GM23338 (cell line): ENCODE results near the gene GRID1. TPM values are rescaled to one million over a fixed set of nuclear protein-coding genes. Genes with fewer than 3 reads are reported as not detected.

Experiments
- ATAC-seq: fragments of 200-7000 bp; cut with Tn5 transposase; 3 replicates; pipeline ENCODE4 v1.9.1; 2020
- DNase-seq: peaks from one replicate; pipeline ENCODE4 v3.0.0-alpha.2; 2015; ENCODE audit warnings: low spot score
- H2AFZ ChIP-seq: fragments of 200-600 bp; sonication (generic); 2 replicates; pipeline ENCODE4 v1.8.0; 2016; ENCODE audit warnings: antibody characterized with exemption, mild to moderate bottlenecking, moderate library complexity
- H3F3A ChIP-seq: fragments of 200-600 bp; sonication (generic); replicated peaks from 2 replicates; pipeline ENCODE4 v1.8.0; 2017; ENCODE audit warnings: antibody characterized with exemption, mixed run types, low read depth
- H3K27ac ChIP-seq: fragments of 200-600 bp; sonication (generic); 2 replicates; pipeline ENCODE4 v1.6.1; 2016; ENCODE audit warnings: low read depth
- H3K27me3 ChIP-seq: fragments of 200-600 bp; sonication (generic); 2 replicates; pipeline ENCODE4 v1.8.0; 2016; ENCODE audit warnings: mild to moderate bottlenecking, mixed run types, moderate library complexity; ENCODE audit not compliant: insufficient read depth
- H3K36me3 ChIP-seq: fragments of 200-600 bp; sonication (generic); 2 replicates; pipeline ENCODE4 v1.8.0; 2016; ENCODE audit warnings: mild to moderate bottlenecking; ENCODE audit not compliant: insufficient read depth
- H3K4me1 ChIP-seq: fragments of 200-600 bp; sonication (generic); 2 replicates; pipeline ENCODE4 v1.8.0; 2016; ENCODE audit warnings: mild to moderate bottlenecking, moderate library complexity; ENCODE audit not compliant: insufficient read depth
- H3K4me2 ChIP-seq: fragments of 200-600 bp; sonication (generic); 2 replicates; pipeline ENCODE4 v1.7.1; 2017; ENCODE audit warnings: mixed run types
- H3K4me3 ChIP-seq: fragments of 200-600 bp; sonication (generic); 2 replicates; pipeline ENCODE4 v1.6.1; 2016; ENCODE audit warnings: mixed run types
- H3K79me2 ChIP-seq: fragments of 200-600 bp; sonication (generic); replicated peaks from 2 replicates; pipeline ENCODE4 v1.8.0; 2017; ENCODE audit warnings: mild to moderate bottlenecking; ENCODE audit not compliant: insufficient read depth
- H3K9me2 ChIP-seq: fragments of 200-600 bp; sonication (generic); 2 replicates; pipeline ENCODE4 v1.8.0; 2017; ENCODE audit not compliant: insufficient read depth
- H4K20me1 ChIP-seq: fragments of 200-600 bp; sonication (generic); replicated peaks from 2 replicates; pipeline ENCODE4 v1.8.0; 2017; ENCODE audit warnings: mild to moderate bottlenecking; ENCODE audit not compliant: insufficient read depth
- H3K27ac Mint-ChIP-seq: 2 replicates; pipeline ENCODE4 v1.8.0; 2020; ENCODE audit warnings: inconsistent platforms, mild to moderate bottlenecking, moderate library complexity, mixed read lengths
- H3K27me3 Mint-ChIP-seq: 3 replicates; pipeline ENCODE4 v1.8.0; 2022; ENCODE audit warnings: low read depth, mild to moderate bottlenecking, moderate library complexity, mixed read lengths, inconsistent platforms; ENCODE audit not compliant: insufficient read depth, poor library complexity
- H3K36me3 Mint-ChIP-seq: 3 replicates; pipeline ENCODE4 v1.8.0; 2021; ENCODE audit warnings: low read depth, mild to moderate bottlenecking, inconsistent platforms, moderate library complexity, mixed read lengths
- H3K4me1 Mint-ChIP-seq: 3 replicates; pipeline ENCODE4 v1.8.0; 2020; ENCODE audit warnings: mild to moderate bottlenecking, inconsistent platforms, mixed read lengths
- H3K4me3 Mint-ChIP-seq: 3 replicates; pipeline ENCODE4 v1.8.0; 2021; ENCODE audit warnings: moderate library complexity, mild to moderate bottlenecking, inconsistent platforms, mixed read lengths
- H3K9me3 Mint-ChIP-seq: 3 replicates; pipeline ENCODE4 v1.8.0; 2020; ENCODE audit warnings: moderate library complexity, mild to moderate bottlenecking, inconsistent platforms, mixed read lengths
- CREB1 ChIP-seq: fragments of 250-450 bp; sonication (Bioruptor Pico); IDR thresholded peaks from 2 replicates; pipeline ENCODE4 v1.5.0; 2020; ENCODE audit warnings: low read depth, mild to moderate bottlenecking, moderate library complexity
- EZH2 ChIP-seq: fragments of 200-600 bp; sonication (generic); IDR thresholded peaks from one replicate; pipeline ENCODE4 v1.8.0; 2017; ENCODE audit warnings: antibody characterized with exemption, mild to moderate bottlenecking, low read depth; ENCODE audit not compliant: unreplicated experiment
- EZH2phosphoT487 ChIP-seq: fragments of 200-600 bp; sonication (generic); IDR thresholded peaks from one replicate; pipeline ENCODE4 v1.8.1; 2018; ENCODE audit warnings: antibody characterized with exemption; ENCODE audit not compliant: unreplicated experiment
- JUNB ChIP-seq: IDR thresholded peaks from one replicate; pipeline ENCODE4 v1.6.1; 2016; ENCODE audit warnings: antibody characterized with exemption; ENCODE audit not compliant: unreplicated experiment
- NANOG ChIP-seq: IDR thresholded peaks from 2 replicates; pipeline ENCODE4 v1.6.1; 2016; ENCODE audit warnings: antibody characterized with exemption, borderline replicate concordance
- POLR2AphosphoS5 ChIP-seq: IDR thresholded peaks from 2 replicates; pipeline ENCODE4 v1.6.1; 2016; ENCODE audit warnings: antibody characterized with exemption, low read depth
- STAT1 ChIP-seq: IDR thresholded peaks from one replicate; pipeline ENCODE4 v1.6.1; 2016; ENCODE audit warnings: antibody characterized with exemption; ENCODE audit not compliant: unreplicated experiment
- ZNF114 ChIP-seq: fragments of 250-450 bp; sonication (Bioruptor Pico); IDR thresholded peaks from 2 replicates; pipeline ENCODE4 v1.5.0; 2020; ENCODE audit warnings: mild to moderate bottlenecking, moderate library complexity
- ZNF331 ChIP-seq: fragments of 250-450 bp; sonication (Bioruptor Pico); IDR thresholded peaks from 2 replicates; pipeline ENCODE4 v1.5.0; 2020; ENCODE audit warnings: low read depth, mild to moderate bottlenecking, moderate library complexity
- polyA plus RNA-seq: library from polyadenylated mRNA; unstranded; fragments of >200 nt; fragmentation: Nextera tagmentation; extraction: Ambion mirVana; gene quantifications from 2 replicates; pipeline ENCODE4 v1.2.1, GENCODE V29; 2016
- total RNA-seq: library from RNA; depleted of rRNA; stranded (reverse); fragments of >200 nt; shearing (Covaris generic); gene quantifications from 2 replicates; pipeline ENCODE4 v1.2.3, GENCODE V29; 2014
- TF ChIP-seq, protein P1 (sequence below), 2 experiments: fragments of 200-600 bp in 1 of 2; sonication (generic) in 1 of 2; conservative IDR thresholded peaks; 2 replicates each; pipeline versions ENCODE4 v1.5.1 to v1.6.1; 2016 to 2017; ENCODE audit warnings: antibody characterized with exemption in 2 of 2, low read depth in 2 of 2, mild to moderate bottlenecking in 2 of 2, moderate library complexity in 1 of 2
- TF ChIP-seq, protein P2 (sequence below): IDR thresholded peaks from one replicate; pipeline ENCODE4 v1.6.1; 2018; ENCODE audit warnings: antibody characterized with exemption; ENCODE audit not compliant: unreplicated experiment
- TF ChIP-seq, protein P3 (sequence below): IDR thresholded peaks from 2 replicates; pipeline ENCODE4 v1.6.1; 2016; ENCODE audit warnings: antibody characterized with exemption
- TF ChIP-seq, protein P4 (sequence below): fragments of 250-450 bp; sonication (Bioruptor Pico); IDR thresholded peaks from 2 replicates; pipeline ENCODE4 v1.5.0; 2020; ENCODE audit warnings: mild to moderate bottlenecking, moderate library complexity

GRID1 gene
- total and polyA plus RNA-seq, 2 experiments from 2014 or later = 0.14 to 0.15 TPM

DNA sequence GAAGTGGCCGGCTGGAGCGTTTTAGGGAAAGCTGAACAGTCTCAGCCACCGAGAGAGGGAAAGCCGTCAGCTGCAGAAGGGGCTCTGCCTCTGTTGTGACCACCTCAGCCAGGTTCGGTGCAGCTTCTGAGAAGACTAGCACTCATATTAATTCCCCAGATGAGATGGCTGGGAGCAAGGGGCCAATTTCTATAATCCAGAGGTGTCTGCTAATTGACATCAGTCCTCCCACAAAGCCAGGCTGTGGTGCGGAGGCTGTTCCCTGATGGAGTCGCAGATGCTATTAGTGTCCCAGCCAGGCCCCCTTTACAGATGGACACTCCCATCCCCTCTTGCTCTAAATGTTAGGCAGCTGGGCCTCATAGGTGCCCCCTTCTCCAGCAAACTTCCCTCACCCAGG lies 133.5 kb downstream of the GRID1 start:
- Histone ChIP-seq H4K20me1 (no peaks in the 10 kb centered on the region), H3K4me3 (no peak overlapping the region), H3K4me2 (peak overlapping the region; percentile 61), H3F3A (no peaks in the 10 kb centered on the region), H3K36me3 (no peaks in the 10 kb centered on the region; the same call in 1 of the 2 replicates), H3K79me2 (no peaks in the 10 kb centered on the region), H3K27ac (no peak overlapping the region), H3K27me3 (no peaks in the 10 kb centered on the region), H3K9me2 (0 out of 2 replicates have a peak, but pooled peaks cover 4% of the 10 kb centered on the region), H2AFZ (0 out of 2 replicates have a peak overlapping the region, but pooled peaks have one; percentile 47), H3K4me1 (peaks cover 31% of the 10 kb centered on the region)
- Mint-ChIP-seq H3K9me3 (peaks cover 23% of the 10 kb centered on the region), H3K27me3 (peaks cover 11% of the 10 kb centered on the region), H3K27ac (no peak overlapping the region), H3K4me3 (0 out of 3 replicates have a peak overlapping the region, but pooled peaks have one; percentile 21), H3K4me1 (peaks cover 33% of the 10 kb centered on the region), H3K36me3 (peaks cover 16% of the 10 kb centered on the region)
- ATAC-seq (no peak), DNase-seq (peak; percentile 2)
- TF ChIP-seq, protein P1, sequence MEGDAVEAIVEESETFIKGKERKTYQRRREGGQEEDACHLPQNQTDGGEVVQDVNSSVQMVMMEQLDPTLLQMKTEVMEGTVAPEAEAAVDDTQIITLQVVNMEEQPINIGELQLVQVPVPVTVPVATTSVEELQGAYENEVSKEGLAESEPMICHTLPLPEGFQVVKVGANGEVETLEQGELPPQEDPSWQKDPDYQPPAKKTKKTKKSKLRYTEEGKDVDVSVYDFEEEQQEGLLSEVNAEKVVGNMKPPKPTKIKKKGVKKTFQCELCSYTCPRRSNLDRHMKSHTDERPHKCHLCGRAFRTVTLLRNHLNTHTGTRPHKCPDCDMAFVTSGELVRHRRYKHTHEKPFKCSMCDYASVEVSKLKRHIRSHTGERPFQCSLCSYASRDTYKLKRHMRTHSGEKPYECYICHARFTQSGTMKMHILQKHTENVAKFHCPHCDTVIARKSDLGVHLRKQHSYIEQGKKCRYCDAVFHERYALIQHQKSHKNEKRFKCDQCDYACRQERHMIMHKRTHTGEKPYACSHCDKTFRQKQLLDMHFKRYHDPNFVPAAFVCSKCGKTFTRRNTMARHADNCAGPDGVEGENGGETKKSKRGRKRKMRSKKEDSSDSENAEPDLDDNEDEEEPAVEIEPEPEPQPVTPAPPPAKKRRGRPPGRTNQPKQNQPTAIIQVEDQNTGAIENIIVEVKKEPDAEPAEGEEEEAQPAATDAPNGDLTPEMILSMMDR (conservative IDR thresholded peaks at IDR 0.05; ENCODE audit: low read depth in 2 of 2) = no peak
- TF ChIP-seq, protein P2, sequence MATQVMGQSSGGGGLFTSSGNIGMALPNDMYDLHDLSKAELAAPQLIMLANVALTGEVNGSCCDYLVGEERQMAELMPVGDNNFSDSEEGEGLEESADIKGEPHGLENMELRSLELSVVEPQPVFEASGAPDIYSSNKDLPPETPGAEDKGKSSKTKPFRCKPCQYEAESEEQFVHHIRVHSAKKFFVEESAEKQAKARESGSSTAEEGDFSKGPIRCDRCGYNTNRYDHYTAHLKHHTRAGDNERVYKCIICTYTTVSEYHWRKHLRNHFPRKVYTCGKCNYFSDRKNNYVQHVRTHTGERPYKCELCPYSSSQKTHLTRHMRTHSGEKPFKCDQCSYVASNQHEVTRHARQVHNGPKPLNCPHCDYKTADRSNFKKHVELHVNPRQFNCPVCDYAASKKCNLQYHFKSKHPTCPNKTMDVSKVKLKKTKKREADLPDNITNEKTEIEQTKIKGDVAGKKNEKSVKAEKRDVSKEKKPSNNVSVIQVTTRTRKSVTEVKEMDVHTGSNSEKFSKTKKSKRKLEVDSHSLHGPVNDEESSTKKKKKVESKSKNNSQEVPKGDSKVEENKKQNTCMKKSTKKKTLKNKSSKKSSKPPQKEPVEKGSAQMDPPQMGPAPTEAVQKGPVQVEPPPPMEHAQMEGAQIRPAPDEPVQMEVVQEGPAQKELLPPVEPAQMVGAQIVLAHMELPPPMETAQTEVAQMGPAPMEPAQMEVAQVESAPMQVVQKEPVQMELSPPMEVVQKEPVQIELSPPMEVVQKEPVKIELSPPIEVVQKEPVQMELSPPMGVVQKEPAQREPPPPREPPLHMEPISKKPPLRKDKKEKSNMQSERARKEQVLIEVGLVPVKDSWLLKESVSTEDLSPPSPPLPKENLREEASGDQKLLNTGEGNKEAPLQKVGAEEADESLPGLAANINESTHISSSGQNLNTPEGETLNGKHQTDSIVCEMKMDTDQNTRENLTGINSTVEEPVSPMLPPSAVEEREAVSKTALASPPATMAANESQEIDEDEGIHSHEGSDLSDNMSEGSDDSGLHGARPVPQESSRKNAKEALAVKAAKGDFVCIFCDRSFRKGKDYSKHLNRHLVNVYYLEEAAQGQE = no peak
- TF ChIP-seq ZNF331 (no peak), POLR2AphosphoS5 (no peak), ZNF114 (CRISPR knock-in tag) (no peak), EZH2 (no peak), JUNB (no peak), EZH2phosphoT487 (no peak), CREB1 (no peak), NANOG (no peak), STAT1 (no peak)
- TF ChIP-seq, protein P3, sequence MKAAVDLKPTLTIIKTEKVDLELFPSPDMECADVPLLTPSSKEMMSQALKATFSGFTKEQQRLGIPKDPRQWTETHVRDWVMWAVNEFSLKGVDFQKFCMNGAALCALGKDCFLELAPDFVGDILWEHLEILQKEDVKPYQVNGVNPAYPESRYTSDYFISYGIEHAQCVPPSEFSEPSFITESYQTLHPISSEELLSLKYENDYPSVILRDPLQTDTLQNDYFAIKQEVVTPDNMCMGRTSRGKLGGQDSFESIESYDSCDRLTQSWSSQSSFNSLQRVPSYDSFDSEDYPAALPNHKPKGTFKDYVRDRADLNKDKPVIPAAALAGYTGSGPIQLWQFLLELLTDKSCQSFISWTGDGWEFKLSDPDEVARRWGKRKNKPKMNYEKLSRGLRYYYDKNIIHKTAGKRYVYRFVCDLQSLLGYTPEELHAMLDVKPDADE = no peak
- TF ChIP-seq, protein P4, sequence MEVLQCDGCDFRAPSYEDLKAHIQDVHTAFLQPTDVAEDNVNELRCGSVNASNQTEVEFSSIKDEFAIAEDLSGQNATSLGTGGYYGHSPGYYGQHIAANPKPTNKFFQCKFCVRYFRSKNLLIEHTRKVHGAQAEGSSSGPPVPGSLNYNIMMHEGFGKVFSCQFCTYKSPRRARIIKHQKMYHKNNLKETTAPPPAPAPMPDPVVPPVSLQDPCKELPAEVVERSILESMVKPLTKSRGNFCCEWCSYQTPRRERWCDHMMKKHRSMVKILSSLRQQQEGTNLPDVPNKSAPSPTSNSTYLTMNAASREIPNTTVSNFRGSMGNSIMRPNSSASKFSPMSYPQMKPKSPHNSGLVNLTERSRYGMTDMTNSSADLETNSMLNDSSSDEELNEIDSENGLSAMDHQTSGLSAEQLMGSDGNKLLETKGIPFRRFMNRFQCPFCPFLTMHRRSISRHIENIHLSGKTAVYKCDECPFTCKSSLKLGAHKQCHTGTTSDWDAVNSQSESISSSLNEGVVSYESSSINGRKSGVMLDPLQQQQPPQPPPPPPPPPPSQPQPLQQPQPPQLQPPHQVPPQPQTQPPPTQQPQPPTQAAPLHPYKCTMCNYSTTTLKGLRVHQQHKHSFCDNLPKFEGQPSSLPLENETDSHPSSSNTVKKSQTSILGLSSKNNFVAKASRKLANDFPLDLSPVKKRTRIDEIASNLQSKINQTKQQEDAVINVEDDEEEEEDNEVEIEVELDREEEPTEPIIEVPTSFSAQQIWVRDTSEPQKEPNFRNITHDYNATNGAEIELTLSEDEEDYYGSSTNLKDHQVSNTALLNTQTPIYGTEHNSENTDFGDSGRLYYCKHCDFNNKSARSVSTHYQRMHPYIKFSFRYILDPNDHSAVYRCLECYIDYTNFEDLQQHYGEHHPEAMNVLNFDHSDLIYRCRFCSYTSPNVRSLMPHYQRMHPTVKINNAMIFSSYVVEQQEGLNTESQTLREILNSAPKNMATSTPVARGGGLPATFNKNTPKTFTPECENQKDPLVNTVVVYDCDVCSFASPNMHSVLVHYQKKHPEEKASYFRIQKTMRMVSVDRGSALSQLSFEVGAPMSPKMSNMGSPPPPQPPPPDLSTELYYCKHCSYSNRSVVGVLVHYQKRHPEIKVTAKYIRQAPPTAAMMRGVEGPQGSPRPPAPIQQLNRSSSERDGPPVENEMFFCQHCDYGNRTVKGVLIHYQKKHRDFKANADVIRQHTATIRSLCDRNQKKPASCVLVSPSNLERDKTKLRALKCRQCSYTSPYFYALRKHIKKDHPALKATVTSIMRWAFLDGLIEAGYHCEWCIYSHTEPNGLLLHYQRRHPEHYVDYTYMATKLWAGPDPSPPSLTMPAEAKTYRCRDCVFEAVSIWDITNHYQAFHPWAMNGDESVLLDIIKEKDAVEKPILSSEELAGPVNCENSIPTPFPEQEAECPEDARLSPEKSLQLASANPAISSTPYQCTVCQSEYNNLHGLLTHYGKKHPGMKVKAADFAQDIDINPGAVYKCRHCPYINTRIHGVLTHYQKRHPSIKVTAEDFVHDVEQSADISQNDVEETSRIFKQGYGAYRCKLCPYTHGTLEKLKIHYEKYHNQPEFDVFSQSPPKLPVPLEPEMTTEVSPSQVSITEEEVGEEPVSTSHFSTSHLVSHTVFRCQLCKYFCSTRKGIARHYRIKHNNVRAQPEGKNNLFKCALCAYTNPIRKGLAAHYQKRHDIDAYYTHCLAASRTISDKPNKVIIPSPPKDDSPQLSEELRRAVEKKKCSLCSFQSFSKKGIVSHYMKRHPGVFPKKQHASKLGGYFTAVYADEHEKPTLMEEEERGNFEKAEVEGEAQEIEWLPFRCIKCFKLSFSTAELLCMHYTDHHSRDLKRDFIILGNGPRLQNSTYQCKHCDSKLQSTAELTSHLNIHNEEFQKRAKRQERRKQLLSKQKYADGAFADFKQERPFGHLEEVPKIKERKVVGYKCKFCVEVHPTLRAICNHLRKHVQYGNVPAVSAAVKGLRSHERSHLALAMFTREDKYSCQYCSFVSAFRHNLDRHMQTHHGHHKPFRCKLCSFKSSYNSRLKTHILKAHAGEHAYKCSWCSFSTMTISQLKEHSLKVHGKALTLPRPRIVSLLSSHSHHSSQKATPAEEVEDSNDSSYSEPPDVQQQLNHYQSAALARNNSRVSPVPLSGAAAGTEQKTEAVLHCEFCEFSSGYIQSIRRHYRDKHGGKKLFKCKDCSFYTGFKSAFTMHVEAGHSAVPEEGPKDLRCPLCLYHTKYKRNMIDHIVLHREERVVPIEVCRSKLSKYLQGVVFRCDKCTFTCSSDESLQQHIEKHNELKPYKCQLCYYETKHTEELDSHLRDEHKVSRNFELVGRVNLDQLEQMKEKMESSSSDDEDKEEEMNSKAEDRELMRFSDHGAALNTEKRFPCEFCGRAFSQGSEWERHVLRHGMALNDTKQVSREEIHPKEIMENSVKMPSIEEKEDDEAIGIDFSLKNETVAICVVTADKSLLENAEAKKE (CRISPR knock-in tag) = no peak
